ENCODE results near the gene GRM7. TPM values are rescaled to one million over a fixed set of nuclear protein-coding genes. Genes with fewer than 3 reads are reported as not detected.

The GRM7 gene
- total RNA-seq, 2 experiments from 2014 or later, result not detected

- ChIA-PET CTCF (interaction anchor here (1.4 kb wide), 1 partner anchor 8 kb away, joined by 3 read pairs; no protein-coding TSS in a partner anchor), POLR2A (no interaction called here)
- intact Hi-C loops (cut with micrococcal nuclease), result no loop called here
- Mint-ChIP-seq H3K36me3 (ENCODE audit: low read depth) (no peaks in the 10 kb centered on the region), H3K9me3 (peaks cover 2% of the 10 kb centered on the region), H3K27me3 (no peaks in the 10 kb centered on the region), H3K27ac (no peak overlapping the region), H3K4me3 (no peak overlapping the region), H3K4me1 (ENCODE audit: low read depth) (no peaks in the 10 kb centered on the region)
- DNase-seq (no peak), ATAC-seq (no peak)
- no peak for TF ChIP-seq CTCF (IDR thresholded peaks at IDR 0.05)
These were observed 327.6 kb downstream of the GRM7 start for GRCh38 chr3:7188551-7188950.

- Mint-ChIP-seq H3K9me3 (peaks cover 2% of the 10 kb centered on the region), H3K27me3 (no peaks in the 10 kb centered on the region), H3K27ac (no peak overlapping the region), H3K4me3 (no peak overlapping the region), H3K4me1 (ENCODE audit: low read depth) (no peaks in the 10 kb centered on the region), H3K36me3 (ENCODE audit: low read depth) (no peaks in the 10 kb centered on the region)
- intact Hi-C loops (cut with micrococcal nuclease), result no loop called here
- DNase-seq (no peak), ATAC-seq (no peak)
- ChIA-PET CTCF (no interaction called here), POLR2A (no interaction called here)
- no peak for TF ChIP-seq CTCF (IDR thresholded peaks at IDR 0.05)
These were observed 329.2 kb downstream of the GRM7 start for GRCh38 chr3:7190095-7190494.

GRCh38 chr3:7193269-7193668, 332.4 kb downstream of the GRM7 start:
- no peaks in the 10 kb centered on the region for H3K36me3 Mint-ChIP-seq (ENCODE audit: low read depth)
- no peak overlapping the region for H3K4me3 Mint-ChIP-seq
- ChIA-PET POLR2A (no interaction called here), CTCF (no interaction called here)
- H3K9me3 Mint-ChIP-seq, result peaks cover 2% of the 10 kb centered on the region
- no peak for TF ChIP-seq CTCF (IDR thresholded peaks at IDR 0.05)
- intact Hi-C loops (cut with micrococcal nuclease), result no loop called here
- ATAC-seq (no peak), DNase-seq (no peak)
- no peaks in the 10 kb centered on the region for H3K4me1 Mint-ChIP-seq (ENCODE audit: low read depth)
- H3K27me3 Mint-ChIP-seq, result no peaks in the 10 kb centered on the region
- H3K27ac Mint-ChIP-seq, result no peak overlapping the region

- no peaks in the 10 kb centered on the region for H3K36me3 Mint-ChIP-seq (ENCODE audit: low read depth)
- no peak for TF ChIP-seq CTCF (IDR thresholded peaks at IDR 0.05)
- ChIA-PET POLR2A (no interaction called here), CTCF (no interaction called here)
- H3K9me3 Mint-ChIP-seq, result peaks cover 2% of the 10 kb centered on the region
- no peak overlapping the region for H3K4me3 Mint-ChIP-seq
- no peaks in the 10 kb centered on the region for H3K4me1 Mint-ChIP-seq (ENCODE audit: low read depth)
- H3K27ac Mint-ChIP-seq, result no peak overlapping the region
- ATAC-seq (no peak), DNase-seq (no peak)
- no peaks in the 10 kb centered on the region for H3K27me3 Mint-ChIP-seq
- intact Hi-C loops (cut with micrococcal nuclease), result no loop called here
These were observed 333.3 kb downstream of the GRM7 start for GRCh38 chr3:7194071-7194835.

- H3K36me3 Mint-ChIP-seq (ENCODE audit: low read depth), result no peaks in the 10 kb centered on the region
- POLR2A ChIA-PET, result no interaction called here
- intact Hi-C loops (cut with micrococcal nuclease), result no loop called here
- CTCF ChIA-PET, result no interaction called here
- H3K4me1 Mint-ChIP-seq (ENCODE audit: low read depth), result no peaks in the 10 kb centered on the region
- DNase-seq (no peak), ATAC-seq (no peak)
- H3K9me3 Mint-ChIP-seq, result peaks cover 2% of the 10 kb centered on the region
- no peaks in the 10 kb centered on the region for H3K27me3 Mint-ChIP-seq
- no peak overlapping the region for H3K4me3 Mint-ChIP-seq
- H3K27ac Mint-ChIP-seq, result no peak overlapping the region
- no peak for TF ChIP-seq CTCF (IDR thresholded peaks at IDR 0.05)
These were observed 335.0 kb downstream of the GRM7 start for GRCh38 chr3:7195934-7196333.
